Hepatocyte (in vitro differentiated cells): ENCODE data around the gene ARPC1A. TPM values are rescaled to one million over a fixed set of nuclear protein-coding genes. Genes with fewer than 3 reads are reported as not detected.
A peak's percentile ranks its signal among the peaks of the same experiment; 100 is the strongest.

Experiments
- DNase-seq: peaks from one replicate; pipeline ENCODE4 v3.0.0-alpha.2; 2016; ENCODE audit warnings: low spot score
- H2AFZ ChIP-seq: fragments of 200-600 bp; sonication (generic); 2 replicates; pipeline ENCODE4 v1.6.0; 2016; ENCODE audit warnings: antibody characterized with exemption, mild to moderate bottlenecking
- H3K27ac ChIP-seq: fragments of 200-600 bp; sonication (generic); 2 replicates; pipeline ENCODE4 v1.5.1; 2016; ENCODE audit warnings: mild to moderate bottlenecking
- H3K27me3 ChIP-seq: fragments of 200-600 bp; sonication (generic); 2 replicates; pipeline ENCODE4 v1.6.1; 2016
- H3K36me3 ChIP-seq: fragments of 200-600 bp; sonication (generic); replicated peaks from 2 replicates; pipeline ENCODE4 v1.5.1; 2016; ENCODE audit warnings: low read depth; ENCODE audit not compliant: insufficient read depth
- H3K4me1 ChIP-seq: fragments of 200-600 bp; sonication (generic); 2 replicates; pipeline ENCODE4 v1.5.1; 2016; ENCODE audit warnings: mild to moderate bottlenecking, moderate library complexity; ENCODE audit not compliant: insufficient read depth
- H3K4me2 ChIP-seq: fragments of 200-600 bp; sonication (generic); 2 replicates; pipeline ENCODE4 v1.6.0; 2016
- H3K4me3 ChIP-seq: fragments of 200-600 bp; sonication (generic); 2 replicates; pipeline ENCODE4 v1.5.1; 2016; ENCODE audit warnings: mild to moderate bottlenecking
- H3K79me2 ChIP-seq: fragments of 200-600 bp; sonication (generic); 2 replicates; pipeline ENCODE4 v1.6.0; 2017; ENCODE audit warnings: mild to moderate bottlenecking
- H3K9me2 ChIP-seq: fragments of 200-600 bp; sonication (generic); replicated peaks from 2 replicates; pipeline ENCODE4 v1.6.0; 2017; ENCODE audit warnings: mild to moderate bottlenecking; ENCODE audit not compliant: insufficient read depth
- H3K9me3 ChIP-seq: fragments of 200-600 bp; sonication (generic); 2 replicates; pipeline ENCODE4 v1.5.1; 2016; ENCODE audit warnings: low read depth, mild to moderate bottlenecking
- H4K20me1 ChIP-seq: fragments of 200-600 bp; sonication (generic); 2 replicates; pipeline ENCODE4 v1.6.0; 2016; ENCODE audit warnings: mild to moderate bottlenecking; ENCODE audit not compliant: insufficient read depth, poor library complexity, severe bottlenecking
- EZH2 ChIP-seq: fragments of 200-600 bp; sonication (generic); IDR thresholded peaks from 2 replicates; pipeline ENCODE4 v1.6.1; 2016; ENCODE audit warnings: antibody characterized with exemption, mild to moderate bottlenecking, borderline replicate concordance
- EZH2phosphoT487 ChIP-seq: fragments of 200-600 bp; sonication (generic); IDR thresholded peaks from one replicate; pipeline ENCODE4 v1.6.1; 2018; ENCODE audit warnings: antibody characterized with exemption, mild to moderate bottlenecking, low read depth, moderate library complexity; ENCODE audit not compliant: unreplicated experiment, severe bottlenecking
- WGBS: methylation state at CpG from one replicate; pipeline ENCODE4 v1.1.6; 2016; ENCODE audit warnings: low lambda C conversion rate; ENCODE audit errors: missing lambda C conversion rate; 5-methylcytosine and 5-hydroxymethylcytosine counted together
- polyA plus RNA-seq: library from polyadenylated mRNA; unstranded; fragments of >200 nt; fragmentation: Nextera tagmentation; extraction: Ambion mirVana; gene quantifications from 2 replicates; pipeline ENCODE4 v1.2.1, GENCODE V29; 2016
- total RNA-seq: library from RNA; depleted of rRNA; stranded (reverse); fragments of >200 nt; gene quantifications from 2 replicates; pipeline ENCODE4 v1.2.3, GENCODE V29; 2014
- TF ChIP-seq, protein P1 (sequence below): fragments of 200-600 bp; sonication (generic); IDR thresholded peaks from 2 replicates; pipeline ENCODE4 v1.5.1; 2016; ENCODE audit warnings: antibody characterized with exemption, mild to moderate bottlenecking; ENCODE audit not compliant: poor library complexity

ARPC1A gene
- total and polyA plus RNA-seq, 2 experiments from 2014 or later: 166 to 190 TPM

DNA sequence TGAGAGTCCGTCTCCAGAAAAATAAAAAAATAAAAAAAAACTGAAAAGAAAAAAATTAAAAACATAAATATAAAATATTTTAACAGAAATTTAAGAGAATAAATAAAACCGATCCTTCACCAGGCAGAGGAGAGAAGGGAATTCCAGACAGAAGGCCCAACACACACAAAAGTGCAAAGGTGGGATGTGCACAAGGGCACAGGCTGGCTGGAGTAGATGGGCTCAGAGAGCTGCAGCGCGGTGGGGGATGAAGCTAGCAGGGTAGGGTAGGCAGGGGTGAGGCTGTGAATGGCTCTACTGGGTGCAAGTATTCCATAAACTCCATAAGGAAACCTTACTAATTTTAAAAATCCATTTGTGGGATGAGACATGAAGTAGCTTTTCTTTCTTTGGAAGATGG is 15.7 kb upstream of the ARPC1A start:
- Histone ChIP-seq H3K27ac (no peak overlapping the region), H3K4me1 (no peaks in the 10 kb centered on the region), H2AFZ (no peak overlapping the region), H3K9me3 (no peaks in the 10 kb centered on the region), H3K9me2 (no peaks in the 10 kb centered on the region), H3K27me3 (no peaks in the 10 kb centered on the region), H3K4me2 (no peak overlapping the region), H4K20me1 (no peaks in the 10 kb centered on the region), H3K4me3 (no peak overlapping the region), H3K36me3 (no peaks in the 10 kb centered on the region), H3K79me2 (no peaks in the 10 kb centered on the region)
- WGBS: 95% methylated on average over 4 of the region's 4 CpGs
- TF ChIP-seq EZH2phosphoT487 (no peak), EZH2 (no peak)
- TF ChIP-seq, protein P1, sequence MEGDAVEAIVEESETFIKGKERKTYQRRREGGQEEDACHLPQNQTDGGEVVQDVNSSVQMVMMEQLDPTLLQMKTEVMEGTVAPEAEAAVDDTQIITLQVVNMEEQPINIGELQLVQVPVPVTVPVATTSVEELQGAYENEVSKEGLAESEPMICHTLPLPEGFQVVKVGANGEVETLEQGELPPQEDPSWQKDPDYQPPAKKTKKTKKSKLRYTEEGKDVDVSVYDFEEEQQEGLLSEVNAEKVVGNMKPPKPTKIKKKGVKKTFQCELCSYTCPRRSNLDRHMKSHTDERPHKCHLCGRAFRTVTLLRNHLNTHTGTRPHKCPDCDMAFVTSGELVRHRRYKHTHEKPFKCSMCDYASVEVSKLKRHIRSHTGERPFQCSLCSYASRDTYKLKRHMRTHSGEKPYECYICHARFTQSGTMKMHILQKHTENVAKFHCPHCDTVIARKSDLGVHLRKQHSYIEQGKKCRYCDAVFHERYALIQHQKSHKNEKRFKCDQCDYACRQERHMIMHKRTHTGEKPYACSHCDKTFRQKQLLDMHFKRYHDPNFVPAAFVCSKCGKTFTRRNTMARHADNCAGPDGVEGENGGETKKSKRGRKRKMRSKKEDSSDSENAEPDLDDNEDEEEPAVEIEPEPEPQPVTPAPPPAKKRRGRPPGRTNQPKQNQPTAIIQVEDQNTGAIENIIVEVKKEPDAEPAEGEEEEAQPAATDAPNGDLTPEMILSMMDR: no peak
- DNase-seq: no peak

DNA sequence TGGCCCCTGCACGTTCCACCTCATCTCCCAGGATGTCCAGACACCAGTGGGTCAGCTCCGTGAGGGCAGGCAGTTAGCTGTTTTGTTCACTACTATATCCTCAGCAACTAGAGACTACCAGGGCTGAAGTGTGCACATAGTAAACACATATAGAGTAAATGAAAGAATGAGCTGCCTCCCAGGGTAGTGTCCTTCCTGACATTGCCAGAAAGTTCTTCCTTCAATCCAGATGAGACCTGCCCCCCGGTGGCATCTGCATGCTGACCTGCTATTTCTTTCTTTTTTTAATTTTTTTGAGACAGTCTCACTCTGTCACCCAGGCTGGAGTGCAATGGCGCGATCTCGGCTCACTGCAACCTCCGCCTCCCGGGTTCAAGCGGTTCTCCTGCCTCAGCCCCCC is 14.0 kb upstream of the ARPC1A start:
- H3K9me3 ChIP-seq: no peaks in the 10 kb centered on the region
- DNase-seq: no peak
- TF ChIP-seq, protein P1: peak; percentile 15
- no peak for TF ChIP-seq EZH2phosphoT487
- H3K9me2 ChIP-seq: no peaks in the 10 kb centered on the region
- H3K4me3 ChIP-seq: no peak overlapping the region
- H3K79me2 ChIP-seq: no peaks in the 10 kb centered on the region
- H3K4me2 ChIP-seq: no peak overlapping the region
- no peaks in the 10 kb centered on the region for H3K27me3 ChIP-seq
- H3K27ac ChIP-seq: no peak overlapping the region
- WGBS: 94% methylated on average over 9 of the region's 9 CpGs
- H4K20me1 ChIP-seq: no peaks in the 10 kb centered on the region
- no peak overlapping the region for H2AFZ ChIP-seq
- no peaks in the 10 kb centered on the region for H3K4me1 ChIP-seq
- H3K36me3 ChIP-seq: no peaks in the 10 kb centered on the region

DNA sequence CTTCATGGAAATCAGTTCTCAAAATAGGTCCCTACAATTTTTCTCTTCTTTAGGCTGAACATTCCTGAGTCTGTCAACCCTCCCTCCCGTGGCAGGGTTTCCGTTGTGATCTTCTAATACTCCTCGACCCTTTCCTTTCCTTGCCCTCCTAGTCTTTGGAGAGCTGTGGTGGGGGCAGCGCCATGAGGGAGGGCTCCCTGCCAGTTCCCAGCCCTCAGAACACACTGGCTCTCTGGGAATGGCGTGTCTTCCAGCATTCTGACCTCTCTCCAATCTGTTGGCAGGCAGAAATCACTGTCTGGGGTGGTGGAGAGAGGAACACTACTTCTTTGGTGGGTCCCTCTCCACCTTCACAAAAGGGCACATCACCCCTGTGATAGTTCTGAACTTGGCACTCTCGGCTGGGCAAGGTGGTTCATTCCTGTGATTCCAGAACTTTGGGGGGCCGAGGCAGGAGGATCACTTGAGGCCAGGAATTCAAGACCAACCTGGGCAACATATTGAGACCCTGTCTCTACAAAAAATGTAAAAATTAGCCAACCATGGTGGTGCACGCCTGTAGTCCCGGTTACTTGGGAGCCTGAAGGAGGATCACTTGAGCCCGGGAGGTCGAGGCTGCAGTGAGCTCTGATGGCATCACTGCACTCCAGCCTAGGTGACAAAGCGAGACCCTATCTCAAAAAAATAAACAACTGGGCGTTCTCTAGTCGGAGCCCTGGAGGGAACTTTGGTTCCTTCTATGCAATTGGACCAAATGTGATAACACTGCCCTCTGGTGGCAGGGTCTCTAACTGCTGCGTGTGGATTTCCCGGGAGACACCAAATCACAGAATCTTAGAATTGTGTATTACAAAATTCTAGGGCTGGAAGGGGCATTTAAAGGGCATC is 13.1 kb upstream of the ARPC1A start:
- TF ChIP-seq EZH2: no peak
- TF ChIP-seq, protein P1: peak; percentile 94
- H3K4me1 ChIP-seq: no peaks in the 10 kb centered on the region
- H4K20me1 ChIP-seq: no peaks in the 10 kb centered on the region
- peak; percentile 83 for DNase-seq
- no peak overlapping the region for H2AFZ ChIP-seq
- 52% methylated on average over 16 of the region's 16 CpGs for WGBS
- H3K27me3 ChIP-seq: no peaks in the 10 kb centered on the region
- H3K9me3 ChIP-seq: no peaks in the 10 kb centered on the region
- H3K36me3 ChIP-seq: no peaks in the 10 kb centered on the region
- peak overlapping the region; percentile 48 for H3K4me2 ChIP-seq
- H3K9me2 ChIP-seq: no peaks in the 10 kb centered on the region
- H3K4me3 ChIP-seq: no peak overlapping the region
- no peaks in the 10 kb centered on the region for H3K79me2 ChIP-seq
- no peak overlapping the region for H3K27ac ChIP-seq

GRCh38 chr7:99313204-99313573 is 12.5 kb upstream of the ARPC1A start:
- no peaks in the 10 kb centered on the region for H4K20me1 ChIP-seq
- H3K27me3 ChIP-seq: no peaks in the 10 kb centered on the region
- TF ChIP-seq, protein P1: no peak
- no peak for TF ChIP-seq EZH2
- no peak for TF ChIP-seq EZH2phosphoT487
- H3K79me2 ChIP-seq: no peaks in the 10 kb centered on the region
- H3K4me3 ChIP-seq: no peak overlapping the region
- H3K36me3 ChIP-seq: no peaks in the 10 kb centered on the region
- no peaks in the 10 kb centered on the region for H3K9me3 ChIP-seq
- DNase-seq: no peak
- 70% methylated on average over 1 of the region's 1 CpG for whole genome bisulfite sequencing
- no peak overlapping the region for H2AFZ ChIP-seq
- no peaks in the 10 kb centered on the region for H3K9me2 ChIP-seq
- no peak overlapping the region for H3K27ac ChIP-seq
- no peaks in the 10 kb centered on the region for H3K4me1 ChIP-seq
- no peak overlapping the region for H3K4me2 ChIP-seq
